GM12891 (cell line): ENCODE measurements around the gene MEI4.

ENCODE experiments used
- POLR2AphosphoS5 ChIP-seq: IDR thresholded peaks from 2 replicates; pipeline ENCODE4 v1.6.1; 2011; ENCODE audit warnings: low read depth, low read length, control low read depth
- POU2F2 ChIP-seq: IDR thresholded peaks from 2 replicates; pipeline ENCODE4 v1.6.1; 2011; ENCODE audit warnings: low read depth, mild to moderate bottlenecking, control low read depth, low read length, moderate library complexity
- TAF1 ChIP-seq: IDR thresholded peaks from 2 replicates; pipeline ENCODE4 v1.6.1; 2011; ENCODE audit warnings: low read depth, low read length, control low read depth

DNA sequence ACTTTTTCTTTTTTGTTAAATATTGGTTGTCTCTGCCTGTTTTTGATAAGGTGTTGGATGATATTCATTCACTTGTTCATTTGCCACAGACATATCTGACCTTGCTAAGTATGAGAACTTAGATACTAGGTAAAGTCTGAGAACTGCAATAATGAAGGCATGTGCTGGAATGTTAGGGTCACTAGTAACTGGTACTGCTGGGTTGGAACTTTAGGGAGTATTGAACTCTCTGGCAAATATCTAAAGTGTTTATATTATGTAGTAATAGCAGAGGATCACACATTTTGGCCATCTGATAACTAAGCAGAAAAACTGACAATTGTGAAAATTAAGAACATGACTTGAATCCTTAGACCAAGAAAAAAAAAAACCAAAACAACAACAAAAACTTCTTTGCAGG, 162.7 kb downstream of the MEI4 start:
- TF ChIP-seq POU2F2 (no peak), POLR2AphosphoS5 (no peak), TAF1 (no peak)
